Keratinocyte (primary cell): ENCODE measurements around the gene PRM1.

Experiments
- CTCF ChIP-seq, 3 experiments: IDR thresholded peaks in 1 of 3; conservative IDR thresholded peaks in 1 of 3; optimal IDR thresholded peaks in 1 of 3; 2 replicates in 2 of 3; 3 replicates in 1 of 3; pipeline versions ENCODE3 to v1.5.1; 2011; ENCODE audit warnings: low read length in 3 of 3, mild to moderate bottlenecking in 3 of 3, moderate library complexity in 2 of 3, control low read depth in 1 of 3, inconsistent platforms in 1 of 3; ENCODE audit not compliant: insufficient read depth in 2 of 3; ENCODE audit errors: extremely low read depth in 1 of 3
- EZH2 ChIP-seq: IDR thresholded peaks from one replicate; pipeline ENCODE4 v1.6.1; 2012; ENCODE audit warnings: inconsistent platforms, mild to moderate bottlenecking, low read length, moderate library complexity

- no peak for TF ChIP-seq CTCF (optimal IDR thresholded peaks at IDR 0.05 in 1 of 3, IDR thresholded peaks at IDR 0.05 in 1 of 3, conservative IDR thresholded peaks at IDR 0.05 in 1 of 3; ENCODE audit: extremely low read depth in 1 of 3, insufficient read depth in 2 of 3, low read length in 3 of 3)
- no peak for TF ChIP-seq EZH2
These were observed 19.4 kb upstream of the PRM1 start for GRCh38 chr16:11300560-11300892.
